Measurements from ENCODE around the gene SPATA24. TPM values are rescaled to one million over a fixed set of nuclear protein-coding genes. Genes with fewer than 3 reads are reported as not detected.

SPATA24 gene
- total and polyA plus RNA-seq, 2 of the 13 experiments (the other 11 are each of a cell fraction or from before 2014, with no cell fraction given): 6.0 to 11.1 TPM

DNA sequence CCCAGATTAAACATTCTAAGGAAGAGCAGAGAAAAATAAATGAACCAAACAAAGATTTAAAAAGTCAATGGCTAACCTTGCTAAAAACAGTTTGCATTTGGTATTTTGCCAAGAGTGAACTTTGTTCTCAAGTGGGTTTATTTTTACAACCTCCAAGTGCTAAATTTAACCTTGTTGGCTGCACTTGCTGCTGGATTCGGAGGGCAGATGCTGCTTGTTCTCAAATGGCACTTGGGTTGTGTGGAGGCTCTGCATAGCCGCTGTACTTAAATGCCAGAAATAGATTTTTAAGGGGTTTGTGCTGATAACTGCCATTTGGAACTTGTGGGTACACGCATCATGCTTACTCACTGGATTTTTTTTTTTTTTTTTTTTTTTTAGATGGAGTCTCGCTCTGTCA, 13.3 kb upstream of the SPATA24 start (continued):
- TF ChIP-seq, protein P1, sequence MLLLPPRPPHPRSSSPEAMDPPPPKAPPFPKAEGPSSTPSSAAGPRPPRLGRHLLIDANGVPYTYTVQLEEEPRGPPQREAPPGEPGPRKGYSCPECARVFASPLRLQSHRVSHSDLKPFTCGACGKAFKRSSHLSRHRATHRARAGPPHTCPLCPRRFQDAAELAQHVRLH (CRISPR knock-in tag; IDR thresholded peaks at IDR 0.05; ENCODE audit: borderline replicate concordance, low read depth): no peak
- TF ChIP-seq NONO (IDR thresholded peaks at IDR 0.05): no peak
- no peak for TF ChIP-seq NONO (CRISPR knock-in tag; conservative IDR thresholded peaks at IDR 0.05)
- TF ChIP-seq, protein P2, sequence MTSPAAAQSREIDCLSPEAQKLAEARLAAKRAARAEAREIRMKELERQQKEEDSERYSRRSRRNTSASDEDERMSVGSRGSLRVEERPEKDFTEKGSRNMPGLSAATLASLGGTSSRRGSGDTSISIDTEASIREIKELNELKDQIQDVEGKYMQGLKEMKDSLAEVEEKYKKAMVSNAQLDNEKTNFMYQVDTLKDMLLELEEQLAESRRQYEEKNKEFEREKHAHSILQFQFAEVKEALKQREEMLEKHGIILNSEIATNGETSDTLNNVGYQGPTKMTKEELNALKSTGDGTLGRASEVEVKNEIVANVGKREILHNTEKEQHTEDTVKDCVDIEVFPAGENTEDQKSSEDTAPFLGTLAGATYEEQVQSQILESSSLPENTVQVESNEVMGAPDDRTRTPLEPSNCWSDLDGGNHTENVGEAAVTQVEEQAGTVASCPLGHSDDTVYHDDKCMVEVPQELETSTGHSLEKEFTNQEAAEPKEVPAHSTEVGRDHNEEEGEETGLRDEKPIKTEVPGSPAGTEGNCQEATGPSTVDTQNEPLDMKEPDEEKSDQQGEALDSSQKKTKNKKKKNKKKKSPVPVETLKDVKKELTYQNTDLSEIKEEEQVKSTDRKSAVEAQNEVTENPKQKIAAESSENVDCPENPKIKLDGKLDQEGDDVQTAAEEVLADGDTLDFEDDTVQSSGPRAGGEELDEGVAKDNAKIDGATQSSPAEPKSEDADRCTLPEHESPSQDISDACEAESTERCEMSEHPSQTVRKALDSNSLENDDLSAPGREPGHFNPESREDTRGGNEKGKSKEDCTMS (CRISPR knock-in tag; conservative IDR thresholded peaks at IDR 0.05): no peak
- no peak for TF ChIP-seq ZNF335 (CRISPR knock-in tag; IDR thresholded peaks at IDR 0.05)
- no peak for TF ChIP-seq ATF1 (CRISPR knock-in tag; IDR thresholded peaks at IDR 0.05)
- no peak for TF ChIP-seq ZFP90 (CRISPR knock-in tag; IDR thresholded peaks at IDR 0.05; ENCODE audit: borderline replicate concordance)
- no peak for TF ChIP-seq ZNF441 (CRISPR knock-in tag; IDR thresholded peaks at IDR 0.05; ENCODE audit: borderline replicate concordance)
- TF ChIP-seq ZNF225 (CRISPR knock-in tag; IDR thresholded peaks at IDR 0.05): no peak

DNA sequence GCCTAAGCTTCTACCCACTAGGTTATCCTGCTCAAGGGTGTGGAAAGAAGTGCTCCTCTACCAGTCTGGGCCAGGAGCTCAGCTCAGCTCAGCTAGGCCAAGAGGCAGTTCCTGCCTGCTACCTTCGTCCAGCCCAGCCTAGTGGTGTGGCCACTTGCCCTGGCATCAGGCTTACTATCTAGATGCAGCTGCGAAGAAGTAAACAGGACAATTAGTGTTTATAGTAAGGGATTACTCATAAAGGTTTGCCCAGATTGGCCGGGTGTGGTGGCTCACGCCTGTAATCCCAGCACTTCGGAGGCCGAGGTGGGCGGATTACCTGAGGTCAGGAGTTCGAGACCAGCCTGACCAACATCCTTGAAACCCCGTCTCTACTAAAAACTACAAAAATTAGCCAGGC, 12.8 kb upstream of the SPATA24 start:
- no TSS peak for BruUV-seq (replicated peaks)
- no peak for FAIRE-seq
- Histone ChIP-seq H3K9ac (ENCODE audit: insufficient read depth, low read depth, low read length) (no peak overlapping the region), H3K79me2 (ENCODE audit: insufficient read depth, low read length) (no peaks in the 10 kb centered on the region), H3K4me3 (replicated peaks in 1 of 3; ENCODE audit: insufficient read depth in 1 of 3, low read depth in 2 of 3, low read length in 3 of 3) (no peak overlapping the region), H3K9me3 (ENCODE audit: low read length) (no peaks in the 10 kb centered on the region), H3K4me1 (ENCODE audit: insufficient read depth, low read length) (peaks cover 39% of the 10 kb centered on the region), H3K4me2 (ENCODE audit: low read depth, low read length) (no peak overlapping the region), H2AFZ (ENCODE audit: low read length) (no peak overlapping the region), H3K27me3 (ENCODE audit: control insufficient read depth in 1 of 2, insufficient read depth in 2 of 2, low read length in 2 of 2) (no peaks in the 10 kb centered on the region), H4K20me1 (ENCODE audit: insufficient read depth, low read length) (no peaks in the 10 kb centered on the region), H3K36me3 (replicated peaks in 1 of 2; ENCODE audit: control insufficient read depth in 1 of 2, insufficient read depth in 2 of 2, low read length in 2 of 2) (no peaks in the 10 kb centered on the region; a peak in 1 of 5 replicates), H3K27ac (ENCODE audit: extremely low read length, insufficient read depth, low read length) (no peak overlapping the region)
- intact Hi-C loops (cut with micrococcal nuclease; ENCODE audit: unreplicated experiment): no loop called here
- DNase-seq (ENCODE audit: low spot score): no peak
- ATAC-seq: no peak
- in situ Hi-C loops (cut with HindIII; ENCODE audit: extremely low pct_ligation_motif_present, low pct_unique_long_range_greater_than_20kb): no loop called here
- WGBS (ENCODE audit: low lambda C conversion rate): 96% methylated on average over 9 of the region's 9 CpGs
- ChIA-PET CTCF (ENCODE audit: low intra/inter-chr PET ratio, low total read pairs) (no interaction called here), POLR2A (no interaction called here)
- TF ChIP-seq, protein P3, sequence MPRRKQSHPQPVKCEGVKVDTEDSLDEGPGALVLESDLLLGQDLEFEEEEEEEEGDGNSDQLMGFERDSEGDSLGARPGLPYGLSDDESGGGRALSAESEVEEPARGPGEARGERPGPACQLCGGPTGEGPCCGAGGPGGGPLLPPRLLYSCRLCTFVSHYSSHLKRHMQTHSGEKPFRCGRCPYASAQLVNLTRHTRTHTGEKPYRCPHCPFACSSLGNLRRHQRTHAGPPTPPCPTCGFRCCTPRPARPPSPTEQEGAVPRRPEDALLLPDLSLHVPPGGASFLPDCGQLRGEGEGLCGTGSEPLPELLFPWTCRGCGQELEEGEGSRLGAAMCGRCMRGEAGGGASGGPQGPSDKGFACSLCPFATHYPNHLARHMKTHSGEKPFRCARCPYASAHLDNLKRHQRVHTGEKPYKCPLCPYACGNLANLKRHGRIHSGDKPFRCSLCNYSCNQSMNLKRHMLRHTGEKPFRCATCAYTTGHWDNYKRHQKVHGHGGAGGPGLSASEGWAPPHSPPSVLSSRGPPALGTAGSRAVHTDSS (CRISPR knock-in tag; conservative IDR thresholded peaks at IDR 0.05): no peak
- no peak for TF ChIP-seq XRCC5 (optimal IDR thresholded peaks at IDR 0.05; ENCODE audit: low read length)
- no peak for TF ChIP-seq ZFAT (CRISPR knock-in tag; conservative IDR thresholded peaks at IDR 0.05)
- no peak for TF ChIP-seq FOSL1 (CRISPR knock-in tag; IDR thresholded peaks at IDR 0.05; ENCODE audit: borderline replicate concordance)
- TF ChIP-seq, protein P4, sequence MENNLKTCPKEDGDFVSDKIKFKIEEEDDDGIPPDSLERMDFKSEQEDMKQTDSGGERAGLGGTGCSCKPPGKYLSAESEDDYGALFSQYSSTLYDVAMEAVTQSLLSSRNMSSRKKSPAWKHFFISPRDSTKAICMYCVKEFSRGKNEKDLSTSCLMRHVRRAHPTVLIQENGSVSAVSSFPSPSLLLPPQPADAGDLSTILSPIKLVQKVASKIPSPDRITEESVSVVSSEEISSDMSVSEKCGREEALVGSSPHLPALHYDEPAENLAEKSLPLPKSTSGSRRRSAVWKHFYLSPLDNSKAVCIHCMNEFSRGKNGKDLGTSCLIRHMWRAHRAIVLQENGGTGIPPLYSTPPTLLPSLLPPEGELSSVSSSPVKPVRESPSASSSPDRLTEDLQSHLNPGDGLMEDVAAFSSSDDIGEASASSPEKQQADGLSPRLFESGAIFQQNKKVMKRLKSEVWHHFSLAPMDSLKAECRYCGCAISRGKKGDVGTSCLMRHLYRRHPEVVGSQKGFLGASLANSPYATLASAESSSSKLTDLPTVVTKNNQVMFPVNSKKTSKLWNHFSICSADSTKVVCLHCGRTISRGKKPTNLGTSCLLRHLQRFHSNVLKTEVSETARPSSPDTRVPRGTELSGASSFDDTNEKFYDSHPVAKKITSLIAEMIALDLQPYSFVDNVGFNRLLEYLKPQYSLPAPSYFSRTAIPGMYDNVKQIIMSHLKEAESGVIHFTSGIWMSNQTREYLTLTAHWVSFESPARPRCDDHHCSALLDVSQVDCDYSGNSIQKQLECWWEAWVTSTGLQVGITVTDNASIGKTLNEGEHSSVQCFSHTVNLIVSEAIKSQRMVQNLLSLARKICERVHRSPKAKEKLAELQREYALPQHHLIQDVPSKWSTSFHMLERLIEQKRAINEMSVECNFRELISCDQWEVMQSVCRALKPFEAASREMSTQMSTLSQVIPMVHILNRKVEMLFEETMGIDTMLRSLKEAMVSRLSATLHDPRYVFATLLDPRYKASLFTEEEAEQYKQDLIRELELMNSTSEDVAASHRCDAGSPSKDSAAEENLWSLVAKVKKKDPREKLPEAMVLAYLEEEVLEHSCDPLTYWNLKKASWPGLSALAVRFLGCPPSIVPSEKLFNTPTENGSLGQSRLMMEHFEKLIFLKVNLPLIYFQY (CRISPR knock-in tag; IDR thresholded peaks at IDR 0.05; ENCODE audit: borderline replicate concordance): no peak
- no peak for TF ChIP-seq ZNF510 (CRISPR knock-in tag; IDR thresholded peaks at IDR 0.05; ENCODE audit: low read depth)
- TF ChIP-seq ZFP36L1 (CRISPR knock-in tag; IDR thresholded peaks at IDR 0.05): no peak
- TF ChIP-seq REXO4 (CRISPR knock-in tag; IDR thresholded peaks at IDR 0.05; ENCODE audit: borderline replicate concordance): no peak

Measured in HepG2 (cell line).